Stimulated activated CD8-positive, alpha-beta memory T cell treated with anti-CD3 and anti-CD28 coated beads, Interleukin-12 subunit alpha, Interleukin-12 subunit beta, amount 100 ng/mL, for 24 hours (primary cell): ENCODE results near the gene EPM2A.

ENCODE experiments used
- DNase-seq: peaks from one replicate; pipeline ENCODE4 v3.0.0-alpha.2; 2020; ENCODE audit errors: extremely low read depth

Gene EPM2A

GRCh38 chr6:145603424-145603833, 131.9 kb downstream of the EPM2A start:
- DNase-seq = no peak

- no peak for DNase-seq
Measured at GRCh38 chr6:145602726-145603326, 132.5 kb downstream of the EPM2A start.

DNA sequence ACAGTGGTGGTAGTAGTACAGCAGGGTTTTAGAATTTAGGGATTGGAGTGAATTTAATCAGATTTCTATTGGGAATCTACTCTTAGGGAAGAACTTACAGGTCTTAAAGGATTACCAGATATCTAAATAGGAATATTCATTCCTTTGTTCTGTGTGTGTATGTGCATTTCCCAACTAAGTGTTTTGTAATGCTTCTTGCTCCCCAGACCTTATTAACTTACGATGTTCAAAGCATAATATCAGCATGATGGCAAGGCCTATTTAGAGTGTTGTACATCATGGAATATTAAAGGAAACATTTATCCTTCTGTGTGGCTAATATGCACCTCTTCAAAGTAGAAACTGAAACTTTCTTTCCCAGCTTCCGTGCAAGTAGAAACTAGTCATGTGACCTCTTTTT, 133.9 kb downstream of the EPM2A start:
- DNase-seq = no peak

- no peak for DNase-seq
Measured at GRCh38 chr6:145600299-145600698, 135.0 kb downstream of the EPM2A start.

DNA sequence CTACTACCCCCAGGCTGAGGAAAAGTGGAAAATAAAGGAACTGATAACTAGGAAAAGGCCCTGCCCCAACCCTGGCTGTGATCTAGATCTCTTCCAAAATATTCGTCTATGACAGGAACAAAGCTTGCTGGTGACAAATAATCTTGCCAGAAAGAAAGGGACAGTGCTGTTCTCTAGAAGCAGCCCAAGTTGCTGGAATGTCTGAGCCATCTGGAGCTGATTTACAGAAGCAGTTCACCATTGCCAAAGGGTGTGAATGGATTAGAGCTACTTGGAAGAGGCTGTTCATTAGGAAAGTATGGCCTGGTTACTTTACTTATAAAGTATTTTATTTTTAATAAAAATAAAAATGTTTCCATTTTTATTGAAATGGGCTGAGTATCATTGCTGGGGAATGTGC, 146.3 kb downstream of the EPM2A start:
- no peak for DNase-seq

- DNase-seq = no peak
Measured at GRCh38 chr6:145587334-145587733, 148.0 kb downstream of the EPM2A start.

- DNase-seq = no peak
Measured at GRCh38 chr6:145583753-145584152, 151.6 kb downstream of the EPM2A start.
